Measurements from ENCODE around the gene COL18A1. TPM values are rescaled to one million over a fixed set of nuclear protein-coding genes. Genes with fewer than 3 reads are reported as not detected.
"Not testable (repeated sequence)": the region's sequence is repeated elsewhere in the genome, so short reads cannot be mapped to it uniquely, and the experiment has no call there.

Gene COL18A1
- total RNA-seq, 8 experiments from 2014 or later: 1.6 to 341 (median 7.1) TPM

- H3K27ac ChIP-seq; H3K4me3 ChIP-seq; ATAC-seq (replicated peaks in 6 of 8): not testable (repeated sequence)
- in situ Hi-C loops (cut with MboI; ENCODE audit: low pct_unique_long_range_greater_than_20kb in 2 of 9, low sequenced_read_pairs in 9 of 9, unreplicated experiment in 9 of 9): loop anchor here in 4 of 9 experiments (25.0 kb wide), 3 partner anchors 126 to 301 kb away; partner anchors contain the start of gene POFUT2 (in 2 of the 4)
- H3K4me1 ChIP-seq (replicated peaks in 1 of 2): peaks cover 6 to 13% of the 10 kb centered on the region in 2 donors
Measured at GRCh38 chr21:45437844-45438243, 32.9 kb downstream of the COL18A1 start.

DNA sequence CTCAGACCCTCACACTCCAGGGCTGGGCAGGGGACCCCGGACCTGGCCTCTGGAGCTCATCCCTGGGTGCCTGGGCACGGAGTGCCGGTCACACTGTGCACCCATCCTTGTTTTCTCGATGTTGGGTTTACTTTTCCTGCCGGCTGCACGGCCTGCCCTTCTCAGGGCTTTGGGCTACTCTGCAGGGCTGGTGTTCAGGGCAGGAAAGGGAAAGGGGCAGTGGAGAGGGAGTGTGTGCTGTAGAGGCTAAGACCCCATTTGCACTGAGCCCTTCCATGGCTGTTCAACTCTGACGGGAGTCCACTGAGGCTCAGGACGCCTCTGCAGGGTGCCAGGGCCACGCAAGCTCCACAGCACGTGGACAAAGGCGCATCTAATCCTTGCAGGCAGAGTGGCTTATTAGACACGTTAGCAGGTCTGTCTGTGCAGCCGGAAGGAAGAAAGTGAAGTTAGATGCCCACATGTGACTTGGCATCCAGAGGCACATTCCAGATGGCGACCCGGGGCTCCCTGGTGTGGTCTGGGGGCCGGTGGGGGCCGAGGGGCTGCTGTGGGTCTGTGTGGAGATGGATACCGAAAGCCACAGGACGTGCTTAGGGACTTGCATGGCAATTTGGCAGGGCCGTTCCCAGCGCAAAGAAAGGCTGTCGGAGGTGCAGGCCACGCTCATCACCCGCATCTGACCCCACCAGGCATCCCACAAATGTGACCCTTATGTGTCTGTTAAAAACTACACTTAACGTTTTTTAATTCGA is 33.6 kb downstream of the COL18A1 start:
- H3K27ac ChIP-seq: no peak overlapping the region
- in situ Hi-C loops (cut with MboI; ENCODE audit: low pct_unique_long_range_greater_than_20kb in 2 of 9, low sequenced_read_pairs in 9 of 9, unreplicated experiment in 9 of 9): loop anchor here in 4 of 9 experiments (25.0 kb wide), 3 partner anchors 126 to 301 kb away; partner anchors contain the start of gene POFUT2 (in 2 of the 4)
- peaks cover 3 to 13% of the 10 kb centered on the region in 2 donors for H3K4me1 ChIP-seq (replicated peaks in 1 of 2)
- no peak for ATAC-seq (replicated peaks in 6 of 8)
- H3K4me3 ChIP-seq: no peak overlapping the region
- 40 to 100% (median 91%) methylated on average over 1 to 6 of the region's 26 CpGs; no CpG with 5 or more reads in 3 of the 10 experiments for WGBS, 10 experiments

- 0 to 93% (median 48%) methylated on average over 3 to 33 of the region's 58 CpGs; no CpG with 5 or more reads in 2 of the 10 experiments for WGBS, 10 experiments
- Histone ChIP-seq H3K4me1 (replicated peaks in 1 of 2) (peaks cover 3 to 13% of the 10 kb centered on the region in 2 donors), H3K27ac (no peak overlapping the region), H3K4me3 (no peak overlapping the region)
- in situ Hi-C loops (cut with MboI; ENCODE audit: low pct_unique_long_range_greater_than_20kb in 2 of 9, low sequenced_read_pairs in 9 of 9, unreplicated experiment in 9 of 9): loop anchor here in 4 of 9 experiments (25.0 kb wide), 3 partner anchors 127 to 302 kb away; partner anchors contain the start of gene POFUT2 (in 2 of the 4)
- ATAC-seq (replicated peaks in 6 of 8): peak; percentile 72 to 98 (median 80)
Measured at GRCh38 chr21:45439161-45439872, 34.4 kb downstream of the COL18A1 start.

GRCh38 chr21:45439901-45440461 is 35.0 kb downstream of the COL18A1 start:
- ATAC-seq (replicated peaks in 6 of 8): no peak
- Histone ChIP-seq H3K4me3 (no peak overlapping the region), H3K27ac (no peak overlapping the region), H3K4me1 (replicated peaks in 1 of 2) (peaks cover 3 to 13% of the 10 kb centered on the region in 2 donors)
- in situ Hi-C loops (cut with MboI; ENCODE audit: low pct_unique_long_range_greater_than_20kb in 2 of 9, low sequenced_read_pairs in 9 of 9, unreplicated experiment in 9 of 9): loop anchor here in 4 of 9 experiments (25.0 kb wide), 3 partner anchors 128 to 303 kb away; partner anchors contain the start of gene POFUT2 (in 2 of the 4)
- WGBS, 10 experiments: 80 to 100% (median 87%) methylated on average over 1 to 20 of the region's 28 CpGs; no CpG with 5 or more reads in 4 of the 10 experiments

DNA sequence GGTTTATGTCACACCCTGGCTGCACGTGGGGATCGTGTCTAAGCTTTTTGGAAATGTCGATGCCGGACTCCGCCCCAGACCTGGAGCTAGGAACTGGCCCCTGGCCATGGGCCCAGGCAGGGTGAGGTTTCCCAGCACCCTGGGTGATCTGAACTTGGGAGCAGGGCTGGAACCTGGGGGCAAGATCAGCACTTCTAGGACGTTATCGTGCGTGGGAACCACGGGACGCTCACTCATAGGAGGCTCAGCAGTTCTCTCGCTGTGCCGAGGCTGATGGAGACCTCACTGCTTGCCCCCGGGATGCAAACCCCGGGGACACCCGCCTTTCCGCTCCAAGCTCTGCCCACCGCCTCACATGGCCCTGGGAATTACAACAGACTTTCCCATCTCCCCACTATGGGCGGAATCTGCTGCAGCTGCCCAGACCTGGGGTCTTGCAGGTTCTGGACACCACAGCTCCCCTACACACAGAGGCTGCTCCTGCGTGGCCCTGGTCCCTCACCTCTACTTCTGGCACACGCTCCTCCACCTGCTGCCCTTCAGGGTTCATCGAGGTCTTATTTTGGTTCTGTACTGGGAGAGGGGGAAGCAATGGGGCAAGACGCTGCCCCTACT is 35.9 kb downstream of the COL18A1 start:
- in situ Hi-C loops (cut with MboI; ENCODE audit: low pct_unique_long_range_greater_than_20kb in 2 of 9, low sequenced_read_pairs in 9 of 9, unreplicated experiment in 9 of 9): loop anchor here in 4 of 9 experiments (25.0 kb wide), 3 partner anchors 129 to 304 kb away; partner anchors contain the start of gene POFUT2 (in 2 of the 4)
- 97 to 100% (median 99%) methylated on average over 3 to 10 of the region's 22 CpGs; no CpG with 5 or more reads in 6 of the 10 experiments for WGBS, 10 experiments
- no peak overlapping the region for H3K4me3 ChIP-seq
- H3K27ac ChIP-seq: no peak overlapping the region
- H3K4me1 ChIP-seq (replicated peaks in 1 of 2): peaks cover 3 to 13% of the 10 kb centered on the region in 2 donors
- no peak for ATAC-seq (replicated peaks in 6 of 8)

- no peak for ATAC-seq (replicated peaks in 6 of 8)
- Histone ChIP-seq H3K27ac (no peak overlapping the region), H3K4me3 (no peak overlapping the region), H3K4me1 (replicated peaks in 1 of 2) (peaks cover 3 to 7% of the 10 kb centered on the region in 2 donors)
- in situ Hi-C loops (cut with MboI; ENCODE audit: low pct_unique_long_range_greater_than_20kb in 2 of 9, low sequenced_read_pairs in 9 of 9, unreplicated experiment in 9 of 9): loop anchor here in 4 of 9 experiments (25.0 kb wide), 3 partner anchors 129 to 304 kb away; partner anchors contain the start of gene POFUT2 (in 2 of the 4)
- 80 to 100% (median 100%) methylated on average over 1 to 11 of the region's 31 CpGs; no CpG with 5 or more reads in 4 of the 10 experiments for WGBS, 10 experiments
Measured at GRCh38 chr21:45441431-45442255, 36.7 kb downstream of the COL18A1 start.

DNA sequence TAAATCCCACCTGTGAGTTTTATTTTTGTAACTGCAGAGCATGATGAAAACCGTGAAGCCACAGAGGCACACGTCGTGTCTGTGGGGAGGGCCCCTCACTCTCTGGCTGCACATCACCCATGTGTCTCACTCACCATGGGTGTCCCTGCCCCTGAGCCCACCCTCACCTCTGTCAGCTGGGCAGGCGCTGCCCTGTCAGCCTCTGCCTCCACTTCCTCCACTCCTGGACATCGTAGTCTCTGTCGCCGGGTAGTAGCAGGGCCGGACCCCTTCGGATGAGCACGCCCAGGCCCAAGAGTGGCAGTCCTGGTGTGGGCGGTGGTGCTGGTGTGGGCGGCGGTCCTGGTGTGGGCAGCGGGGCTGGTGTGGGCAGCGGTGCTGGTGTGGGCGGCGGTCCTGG is 37.3 kb downstream of the COL18A1 start:
- Histone ChIP-seq H3K27ac (no peak overlapping the region), H3K4me1 (replicated peaks in 1 of 2) (peaks cover 3 to 5% of the 10 kb centered on the region in 2 donors), H3K4me3 (no peak overlapping the region)
- ATAC-seq (replicated peaks in 6 of 8): no peak
- in situ Hi-C loops (cut with MboI; ENCODE audit: low pct_unique_long_range_greater_than_20kb in 2 of 9, low sequenced_read_pairs in 9 of 9, unreplicated experiment in 9 of 9): loop anchor here in 4 of 9 experiments (25.0 kb wide), 3 partner anchors 130 to 305 kb away; partner anchors contain the start of gene POFUT2 (in 2 of the 4)
- 80 to 100% (median 80%) methylated on average over 1 of the region's 17 CpGs; no CpG with 5 or more reads in 7 of the 10 experiments for WGBS, 10 experiments

GRCh38 chr21:45442686-45443594 is 38.0 kb downstream of the COL18A1 start:
- H3K4me3 ChIP-seq; H3K27ac ChIP-seq; ATAC-seq (replicated peaks in 6 of 8); H3K4me1 ChIP-seq (replicated peaks in 1 of 2): not testable (repeated sequence)
- 90 to 100% (median 100%) methylated on average over 1 to 7 of the region's 39 CpGs; no CpG with 5 or more reads in 5 of the 10 experiments for WGBS, 10 experiments
- in situ Hi-C loops (cut with MboI; ENCODE audit: low pct_unique_long_range_greater_than_20kb in 2 of 9, low sequenced_read_pairs in 9 of 9, unreplicated experiment in 9 of 9): loop anchor here in 4 of 9 experiments (25.0 kb wide), 3 partner anchors 131 to 306 kb away; partner anchors contain the start of gene POFUT2 (in 2 of the 4)

DNA sequence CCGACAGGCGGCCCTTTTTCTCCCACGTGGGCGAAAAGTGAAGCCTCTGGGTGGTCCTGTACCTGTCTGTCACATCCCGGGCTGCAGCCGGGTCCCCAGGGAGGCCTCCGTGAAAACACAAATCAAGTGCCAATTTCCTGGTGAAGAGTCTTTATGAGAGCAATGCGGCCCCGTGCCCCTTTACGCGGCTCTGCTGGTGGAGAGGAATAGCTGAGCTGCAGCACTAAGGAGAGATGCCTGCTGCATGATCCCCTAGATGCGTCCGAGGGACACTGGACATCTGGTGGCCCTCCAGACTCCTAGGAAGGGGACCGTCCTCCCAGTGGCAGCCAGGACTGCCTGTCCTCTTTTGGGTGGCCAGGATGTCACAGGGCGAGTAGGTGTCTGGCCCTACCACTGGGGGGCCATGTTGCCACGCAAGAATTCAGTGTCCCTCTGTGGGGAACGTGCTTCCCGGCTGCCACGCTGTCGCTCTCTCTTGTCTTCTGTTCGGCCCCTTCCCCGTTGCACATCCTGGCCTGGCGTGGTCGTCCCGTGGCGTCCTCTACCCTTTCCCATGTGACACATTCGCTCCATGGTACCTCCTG is 38.7 kb downstream of the COL18A1 start:
- no peak for ATAC-seq (replicated peaks in 6 of 8)
- Histone ChIP-seq H3K4me3 (no peak overlapping the region), H3K27ac (no peak overlapping the region), H3K4me1 (replicated peaks in 1 of 2) (peaks cover 7 to 9% of the 10 kb centered on the region in 2 donors)
- in situ Hi-C loops (cut with MboI; ENCODE audit: low pct_unique_long_range_greater_than_20kb in 2 of 9, low sequenced_read_pairs in 9 of 9, unreplicated experiment in 9 of 9): loop anchor here in 4 of 9 experiments (25.0 kb wide), 3 partner anchors 131 to 306 kb away; partner anchors contain the start of gene POFUT2 (in 2 of the 4)
- 80 to 100% (median 100%) methylated on average over 1 to 15 of the region's 27 CpGs; no CpG with 5 or more reads in 3 of the 10 experiments for WGBS, 10 experiments

DNA sequence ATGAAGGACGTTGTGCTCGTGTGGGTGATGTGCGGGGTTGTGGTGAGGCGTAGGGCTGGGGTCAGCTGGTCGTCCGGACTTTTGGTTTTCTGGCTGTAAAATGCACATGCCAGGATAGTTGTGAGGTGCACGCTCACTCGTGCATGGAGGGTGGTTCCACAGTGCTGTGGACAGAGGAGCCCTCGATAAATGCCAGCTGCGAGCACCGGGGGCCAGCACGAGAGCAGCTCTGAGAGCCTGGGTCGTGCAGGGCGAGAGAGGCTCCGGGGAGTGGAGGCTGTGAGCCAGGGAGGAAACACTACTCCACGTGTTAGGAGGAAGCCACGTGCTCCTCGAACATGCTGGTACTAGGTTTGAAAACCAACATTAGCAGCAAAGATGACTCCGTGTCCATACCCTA is 39.4 kb downstream of the COL18A1 start:
- H3K4me1 ChIP-seq (replicated peaks in 1 of 2): peaks cover 12% of the 10 kb centered on the region in 2 donors
- H3K4me3 ChIP-seq: no peak overlapping the region
- in situ Hi-C loops (cut with MboI; ENCODE audit: low pct_unique_long_range_greater_than_20kb in 2 of 9, low sequenced_read_pairs in 9 of 9, unreplicated experiment in 9 of 9): loop anchor here in 4 of 9 experiments (25.0 kb wide), 3 partner anchors 132 to 307 kb away; partner anchors contain the start of gene POFUT2 (in 2 of the 4)
- no peak for ATAC-seq (replicated peaks in 6 of 8)
- no peak overlapping the region for H3K27ac ChIP-seq
- WGBS, 10 experiments: 0 to 100% (median 92%) methylated on average over 1 to 6 of the region's 19 CpGs; no CpG with 5 or more reads in 2 of the 10 experiments
